Fibroblast of gingiva (primary cell): ENCODE data around the gene RPL18A.
A peak's percentile ranks its signal among the peaks of the same experiment; 100 is the strongest.

ENCODE experiments used
- DNase-seq: peaks from one replicate; pipeline ENCODE4 v3.0.0-alpha.2; 2011; ENCODE audit warnings: low read depth

The RPL18A gene

GRCh38 chr19:17841810-17842662 lies 17.7 kb upstream of the RPL18A start:
- peak; percentile 84 for DNase-seq

GRCh38 chr19:17842663-17843291 lies 16.9 kb upstream of the RPL18A start:
- no peak for DNase-seq

- DNase-seq, result no peak
Observed at GRCh38 chr19:17843292-17843827, 16.4 kb upstream of the RPL18A start.

GRCh38 chr19:17843908-17844490 lies 15.7 kb upstream of the RPL18A start:
- DNase-seq, result no peak

- DNase-seq, result no peak
Observed at GRCh38 chr19:17846146-17846545, 13.6 kb upstream of the RPL18A start.

GRCh38 chr19:17847538-17848366 lies 12.0 kb upstream of the RPL18A start, which contains the start of gene JAK3:
Gene JAK3, minus strand, starts transcription at chr19:17847982. Its CDS starts 3,565 bp downstream, at chr19:17844417.
- DNase-seq, result peak; percentile 48

GRCh38 chr19:17848595-17849292 lies 11.0 kb upstream of the RPL18A start:
- DNase-seq, result no peak

GRCh38 chr19:17854061-17854460 lies 5.6 kb upstream of the RPL18A start:
- no peak for DNase-seq

- peak; percentile 48 for DNase-seq
Observed at GRCh38 chr19:17855280-17856152, 4.2 kb upstream of the RPL18A start.

GRCh38 chr19:17860331-17860992 lies 752 bp downstream of the RPL18A start:
- no peak for DNase-seq

GRCh38 chr19:17860993-17861360 lies 1.3 kb downstream of the RPL18A start:
- no peak for DNase-seq

- DNase-seq, result no peak
Observed at GRCh38 chr19:17861542-17862402, 2.1 kb downstream of the RPL18A start.

- no peak for DNase-seq
Observed at GRCh38 chr19:17862711-17863519, 3.2 kb downstream of the RPL18A start.

- no peak for DNase-seq
Observed at GRCh38 chr19:17863520-17864182, 3.9 kb downstream of the RPL18A start.

GRCh38 chr19:17865364-17866311 lies 5.9 kb downstream of the RPL18A start:
- DNase-seq, result no peak

- DNase-seq, result no peak
Observed at GRCh38 chr19:17866312-17866963, 6.7 kb downstream of the RPL18A start.
